Ishikawa (cell line): ENCODE results near the gene CIP2A.

Experiments
- CEBPB ChIP-seq: IDR thresholded peaks from 2 replicates; pipeline ENCODE4 v1.6.1; 2012
- CREB1 ChIP-seq: IDR thresholded peaks from 2 replicates; pipeline ENCODE4 v1.6.1; 2012; ENCODE audit warnings: low read depth
- EGR1 ChIP-seq: IDR thresholded peaks from 2 replicates; pipeline ENCODE4 v1.6.1; 2012
- EP300 ChIP-seq: IDR thresholded peaks from 2 replicates; pipeline ENCODE4 v1.6.1; 2012; ENCODE audit warnings: borderline replicate concordance
- FOXM1 ChIP-seq: IDR thresholded peaks from 2 replicates; pipeline ENCODE4 v1.6.1; 2012; ENCODE audit warnings: low read depth, borderline replicate concordance
- MAX ChIP-seq: IDR thresholded peaks from 2 replicates; pipeline ENCODE4 v1.6.1; 2012
- NFIC ChIP-seq: IDR thresholded peaks from 2 replicates; pipeline ENCODE4 v1.6.1; 2012
- RAD21 ChIP-seq: IDR thresholded peaks from 2 replicates; pipeline ENCODE4 v1.6.1; 2012; ENCODE audit warnings: low read depth
- REST ChIP-seq: IDR thresholded peaks from 2 replicates; pipeline ENCODE4 v1.6.1; 2012; ENCODE audit warnings: low read depth, mild to moderate bottlenecking
- TAF1 ChIP-seq: IDR thresholded peaks from 2 replicates; pipeline ENCODE4 v1.6.1; 2012; ENCODE audit warnings: low read depth, mild to moderate bottlenecking
- TCF12 ChIP-seq: IDR thresholded peaks from 2 replicates; pipeline ENCODE4 v1.6.1; 2012; ENCODE audit warnings: low read depth
- TEAD4 ChIP-seq: IDR thresholded peaks from 2 replicates; pipeline ENCODE4 v1.6.1; 2012
- YY1 ChIP-seq: IDR thresholded peaks from 2 replicates; pipeline ENCODE4 v1.6.1; 2012; ENCODE audit warnings: low read depth
- ZBTB7A ChIP-seq: IDR thresholded peaks from 2 replicates; pipeline ENCODE4 v1.6.1; 2012; ENCODE audit warnings: low read depth
- TF ChIP-seq, protein P1 (sequence below): IDR thresholded peaks from 2 replicates; pipeline ENCODE4 v1.6.1; 2012

Gene CIP2A

GRCh38 chr3:108518895-108519294, 70.3 kb downstream of the CIP2A start:
- no peak for TF ChIP-seq EGR1

DNA sequence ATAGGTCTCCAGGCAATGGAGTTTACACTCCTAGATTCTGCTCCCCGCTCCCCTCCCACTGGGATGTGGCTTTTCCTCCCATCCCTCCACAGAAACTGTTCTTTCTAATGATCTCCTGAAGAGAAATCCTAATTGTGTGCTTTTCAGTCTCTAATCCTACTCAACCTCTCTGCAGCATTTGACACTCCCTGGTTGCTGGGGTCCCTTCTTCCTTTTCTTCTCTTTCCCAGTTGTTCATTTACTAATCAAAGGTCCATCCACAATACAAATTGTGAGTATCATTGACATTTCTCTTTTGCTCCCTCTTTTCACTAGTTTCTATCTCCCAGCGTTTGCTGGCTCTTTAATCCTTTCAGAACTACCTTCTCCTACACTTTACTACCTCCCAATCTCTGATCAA, 72.4 kb downstream of the CIP2A start:
- TF ChIP-seq REST (no peak), EP300 (no peak), CREB1 (no peak), TEAD4 (no peak), TAF1 (no peak), CEBPB (no peak), TCF12 (no peak), EGR1 (no peak), YY1 (no peak), ZBTB7A (no peak), NFIC (no peak), FOXM1 (no peak), RAD21 (no peak), MAX (no peak)
- TF ChIP-seq, protein P1, sequence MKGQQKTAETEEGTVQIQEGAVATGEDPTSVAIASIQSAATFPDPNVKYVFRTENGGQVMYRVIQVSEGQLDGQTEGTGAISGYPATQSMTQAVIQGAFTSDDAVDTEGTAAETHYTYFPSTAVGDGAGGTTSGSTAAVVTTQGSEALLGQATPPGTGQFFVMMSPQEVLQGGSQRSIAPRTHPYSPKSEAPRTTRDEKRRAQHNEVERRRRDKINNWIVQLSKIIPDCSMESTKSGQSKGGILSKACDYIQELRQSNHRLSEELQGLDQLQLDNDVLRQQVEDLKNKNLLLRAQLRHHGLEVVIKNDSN = no peak

DNA sequence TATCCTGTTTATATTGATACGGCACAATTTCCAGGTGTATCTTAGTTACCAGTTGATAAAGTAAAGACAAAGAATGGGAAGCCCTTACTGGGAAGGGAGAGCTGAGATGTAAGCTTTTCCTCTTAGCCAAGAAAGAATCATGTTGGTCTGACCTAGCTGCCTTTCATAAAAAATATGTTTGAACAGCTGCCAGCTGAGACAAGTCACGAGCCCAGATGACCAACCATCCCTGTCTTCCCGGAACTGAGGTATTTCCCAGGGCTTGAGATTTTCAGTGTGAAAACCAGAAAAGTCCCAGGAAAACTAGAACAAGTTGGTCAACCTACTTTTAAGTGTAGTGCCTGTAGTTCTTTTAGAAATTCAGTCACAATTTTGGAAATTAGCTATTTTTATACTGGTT, 75.3 kb downstream of the CIP2A start:
- no peak for TF ChIP-seq YY1
- no peak for TF ChIP-seq CREB1
- TF ChIP-seq EGR1 = no peak
- TF ChIP-seq RAD21 = no peak
- TF ChIP-seq TCF12 = no peak
- no peak for TF ChIP-seq CEBPB
- TF ChIP-seq TEAD4 = no peak
- no peak for TF ChIP-seq FOXM1
- TF ChIP-seq NFIC = no peak
- no peak for TF ChIP-seq REST
- no peak for TF ChIP-seq EP300
- TF ChIP-seq TAF1 = no peak
- TF ChIP-seq, protein P1 = no peak
- no peak for TF ChIP-seq ZBTB7A
- no peak for TF ChIP-seq MAX

- no peak for TF ChIP-seq CREB1
- no peak for TF ChIP-seq REST
- TF ChIP-seq FOXM1 = no peak
- TF ChIP-seq ZBTB7A = no peak
- TF ChIP-seq TCF12 = no peak
Observed at GRCh38 chr3:108512671-108513070, 76.6 kb downstream of the CIP2A start.

GRCh38 chr3:108511490-108511889, 77.7 kb downstream of the CIP2A start:
- no peak for TF ChIP-seq TAF1
- TF ChIP-seq RAD21 = no peak
- no peak for TF ChIP-seq YY1
- no peak for TF ChIP-seq MAX
- no peak for TF ChIP-seq FOXM1
- no peak for TF ChIP-seq EP300
- no peak for TF ChIP-seq CEBPB
- TF ChIP-seq TCF12 = no peak
- TF ChIP-seq NFIC = no peak
- TF ChIP-seq, protein P1 = no peak
- no peak for TF ChIP-seq ZBTB7A
- no peak for TF ChIP-seq CREB1
- TF ChIP-seq TEAD4 = no peak
- no peak for TF ChIP-seq EGR1
